HS-27A (cell line): ENCODE data around the gene GOLPH3.
"Not testable (repeated sequence)": the region's sequence is repeated elsewhere in the genome, so short reads cannot be mapped to it uniquely, and the experiment has no call there.

Experiments used
- DNase-seq: peaks from one replicate; pipeline ENCODE4 v3.0.0-alpha.2; 2012; ENCODE audit warnings: low read depth, missing footprints

Gene GOLPH3

DNA sequence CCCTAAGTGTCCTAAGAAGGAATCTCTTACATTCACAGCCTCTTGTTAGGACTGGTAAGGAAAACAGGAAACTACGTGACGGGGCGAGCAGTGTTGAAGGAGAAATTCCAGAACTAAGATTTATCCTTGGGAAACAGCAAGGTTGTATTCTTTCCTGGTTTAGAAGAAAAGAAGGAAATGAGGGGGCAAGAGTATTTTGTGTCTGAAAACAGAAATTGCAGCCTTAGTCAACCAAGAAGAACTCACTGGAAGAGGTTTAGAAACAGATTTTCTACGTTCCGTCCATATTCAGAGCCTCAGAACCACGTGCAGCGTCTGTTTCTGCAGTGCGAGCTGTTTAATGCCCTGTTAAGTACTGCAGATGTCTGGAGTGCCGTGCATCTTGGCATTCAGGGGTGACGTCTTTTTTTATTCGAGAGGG, 75.2 kb downstream of the GOLPH3 start:
- no peak for DNase-seq

- DNase-seq: no peak
Measured at GRCh38 chr5:32098291-32098690, 75.8 kb downstream of the GOLPH3 start.

GRCh38 chr5:32096891-32097595, 77.1 kb downstream of the GOLPH3 start:
- DNase-seq: no peak

GRCh38 chr5:32095261-32095671, 78.9 kb downstream of the GOLPH3 start:
- DNase-seq: no peak

DNA sequence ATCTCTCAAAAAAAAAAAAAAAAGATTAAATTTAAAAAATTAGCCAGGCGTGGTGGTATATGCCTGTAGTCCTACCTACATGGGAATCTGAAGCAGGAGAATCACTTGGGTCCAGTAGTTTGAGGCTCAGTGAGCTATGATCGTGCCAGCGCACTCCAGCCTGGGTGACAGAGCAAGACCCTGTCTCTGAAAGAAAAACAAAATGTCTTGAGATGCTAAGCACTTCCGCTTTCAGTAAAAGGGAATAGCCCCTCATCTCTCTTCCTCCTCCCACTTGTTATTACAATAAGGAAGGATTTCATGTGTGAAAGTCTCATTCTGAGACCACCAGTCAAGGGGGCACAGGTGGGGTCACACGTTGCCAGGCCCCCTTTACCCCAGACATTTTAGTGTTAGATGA, 79.4 kb downstream of the GOLPH3 start:
- no peak for DNase-seq

DNA sequence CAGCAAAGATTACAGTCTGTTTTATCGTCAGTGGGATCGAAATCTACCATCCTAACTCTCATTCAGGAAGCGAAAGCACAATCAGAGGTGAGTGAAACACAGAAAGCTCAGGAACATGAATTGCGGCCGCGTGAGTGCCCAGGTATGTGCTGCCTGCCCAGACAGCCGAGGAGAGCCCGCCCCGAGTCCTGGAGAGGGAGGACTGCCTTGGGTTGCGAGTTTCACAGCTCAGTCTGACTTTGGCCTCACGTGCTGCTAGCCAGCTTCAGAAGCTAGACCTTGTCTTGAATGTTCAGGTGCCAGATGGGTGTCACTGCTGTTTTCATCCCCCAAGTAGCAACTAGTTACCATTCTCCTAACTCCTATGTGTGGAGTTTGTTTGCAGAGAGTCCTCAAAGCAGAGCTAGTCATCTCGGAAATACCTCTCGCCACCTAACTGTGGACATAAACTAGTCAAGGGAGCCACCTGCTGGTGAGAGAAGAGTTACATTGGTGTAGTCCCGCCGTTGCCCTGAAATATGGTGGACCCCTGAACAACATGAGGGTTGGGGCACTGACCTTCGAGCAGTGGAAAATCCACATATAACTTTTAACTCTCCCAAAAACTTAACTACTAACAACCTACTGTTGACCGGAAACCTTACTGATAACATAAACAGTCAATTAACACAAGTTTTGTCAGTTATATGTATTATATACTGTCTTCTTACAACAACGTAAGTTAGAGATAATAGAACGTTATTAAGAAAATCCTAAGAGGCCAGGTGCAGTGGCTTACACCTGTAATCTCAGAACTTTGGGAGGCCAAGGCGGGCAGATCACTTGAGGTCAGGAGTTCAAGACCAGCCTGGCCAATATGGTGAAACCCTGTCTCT, 80.9 kb downstream of the GOLPH3 start:
- peak; percentile 48 for DNase-seq

- DNase-seq: no peak
Measured at GRCh38 chr5:32090755-32091128, 83.4 kb downstream of the GOLPH3 start.

DNA sequence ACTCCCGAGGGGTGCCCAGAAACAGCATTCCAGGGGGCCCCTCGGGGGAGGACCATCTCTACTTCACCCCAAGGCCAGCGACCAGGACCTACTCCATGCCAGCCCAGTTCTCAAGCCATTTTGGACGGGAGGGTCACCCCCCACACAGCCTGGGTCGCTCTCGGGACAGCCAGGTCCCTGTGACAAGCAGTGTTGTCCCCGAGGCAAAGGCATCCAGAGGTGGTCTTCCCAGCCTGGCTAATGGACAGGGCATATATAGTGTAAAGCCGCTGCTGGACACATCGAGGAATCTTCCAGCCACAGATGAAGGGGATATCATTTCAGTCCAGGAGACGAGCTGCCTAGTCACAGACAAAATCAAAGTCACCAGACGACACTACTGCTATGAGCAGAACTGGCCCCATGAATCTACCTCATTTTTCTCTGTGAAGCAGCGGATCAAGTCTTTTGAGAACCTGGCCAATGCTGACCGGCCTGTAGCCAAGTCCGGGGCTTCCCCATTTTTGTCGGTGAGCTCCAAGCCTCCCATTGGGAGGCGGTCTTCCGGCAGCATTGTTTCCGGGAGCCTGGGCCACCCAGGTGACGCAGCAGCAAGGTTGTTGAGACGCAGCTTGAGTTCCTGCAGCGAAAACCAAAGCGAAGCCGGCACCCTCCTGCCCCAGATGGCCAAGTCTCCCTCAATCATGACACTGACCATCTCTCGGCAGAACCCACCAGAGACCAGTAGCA, 83.9 kb downstream of the GOLPH3 start:
- no peak for DNase-seq

DNA sequence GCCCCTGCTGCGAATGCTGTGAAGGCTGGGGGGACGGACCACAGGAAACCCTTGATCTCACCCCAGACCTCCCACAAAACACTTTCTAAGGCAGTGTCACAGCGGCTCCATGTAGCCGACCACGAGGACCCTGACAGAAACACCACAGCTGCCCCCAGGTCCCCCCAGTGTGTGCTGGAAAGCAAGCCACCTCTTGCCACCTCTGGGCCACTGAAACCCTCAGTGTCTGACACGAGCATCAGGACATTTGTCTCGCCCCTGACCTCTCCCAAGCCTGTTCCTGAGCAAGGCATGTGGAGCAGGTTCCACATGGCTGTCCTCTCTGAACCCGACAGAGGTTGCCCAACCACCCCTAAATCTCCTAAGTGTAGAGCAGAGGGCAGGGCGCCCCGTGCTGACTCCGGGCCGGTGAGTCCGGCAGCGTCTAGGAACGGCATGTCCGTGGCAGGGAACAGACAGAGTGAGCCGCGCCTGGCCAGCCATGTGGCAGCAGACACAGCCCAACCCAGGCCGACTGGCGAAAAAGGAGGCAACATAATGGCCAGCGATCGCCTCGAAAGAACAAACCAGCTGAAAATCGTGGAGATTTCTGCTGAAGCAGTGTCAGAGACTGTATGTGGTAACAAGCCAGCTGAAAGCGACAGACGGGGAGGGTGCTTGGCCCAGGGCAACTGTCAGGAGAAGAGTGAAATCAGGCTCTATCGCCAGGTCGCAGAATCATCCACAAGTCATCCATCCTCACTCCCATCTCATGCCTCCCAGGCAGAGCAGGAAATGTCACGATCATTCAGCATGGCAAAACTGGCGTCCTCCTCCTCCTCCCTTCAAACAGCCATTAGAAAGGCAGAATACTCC, 84.7 kb downstream of the GOLPH3 start:
- no peak for DNase-seq

DNA sequence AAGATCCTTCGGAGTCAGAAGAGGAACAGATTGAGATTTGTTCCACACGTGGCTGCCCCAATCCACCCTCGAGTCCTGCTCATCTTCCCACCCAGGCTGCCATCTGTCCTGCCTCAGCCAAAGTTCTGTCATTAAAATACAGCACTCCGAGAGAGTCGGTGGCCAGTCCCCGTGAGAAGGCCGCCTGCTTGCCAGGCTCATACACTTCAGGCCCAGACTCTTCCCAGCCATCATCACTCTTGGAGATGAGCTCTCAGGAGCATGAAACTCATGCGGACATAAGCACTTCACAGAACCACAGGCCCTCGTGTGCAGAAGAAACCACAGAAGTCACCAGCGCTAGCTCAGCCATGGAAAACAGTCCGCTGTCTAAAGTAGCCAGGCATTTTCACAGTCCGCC, 85.9 kb downstream of the GOLPH3 start:
- no peak for DNase-seq

DNA sequence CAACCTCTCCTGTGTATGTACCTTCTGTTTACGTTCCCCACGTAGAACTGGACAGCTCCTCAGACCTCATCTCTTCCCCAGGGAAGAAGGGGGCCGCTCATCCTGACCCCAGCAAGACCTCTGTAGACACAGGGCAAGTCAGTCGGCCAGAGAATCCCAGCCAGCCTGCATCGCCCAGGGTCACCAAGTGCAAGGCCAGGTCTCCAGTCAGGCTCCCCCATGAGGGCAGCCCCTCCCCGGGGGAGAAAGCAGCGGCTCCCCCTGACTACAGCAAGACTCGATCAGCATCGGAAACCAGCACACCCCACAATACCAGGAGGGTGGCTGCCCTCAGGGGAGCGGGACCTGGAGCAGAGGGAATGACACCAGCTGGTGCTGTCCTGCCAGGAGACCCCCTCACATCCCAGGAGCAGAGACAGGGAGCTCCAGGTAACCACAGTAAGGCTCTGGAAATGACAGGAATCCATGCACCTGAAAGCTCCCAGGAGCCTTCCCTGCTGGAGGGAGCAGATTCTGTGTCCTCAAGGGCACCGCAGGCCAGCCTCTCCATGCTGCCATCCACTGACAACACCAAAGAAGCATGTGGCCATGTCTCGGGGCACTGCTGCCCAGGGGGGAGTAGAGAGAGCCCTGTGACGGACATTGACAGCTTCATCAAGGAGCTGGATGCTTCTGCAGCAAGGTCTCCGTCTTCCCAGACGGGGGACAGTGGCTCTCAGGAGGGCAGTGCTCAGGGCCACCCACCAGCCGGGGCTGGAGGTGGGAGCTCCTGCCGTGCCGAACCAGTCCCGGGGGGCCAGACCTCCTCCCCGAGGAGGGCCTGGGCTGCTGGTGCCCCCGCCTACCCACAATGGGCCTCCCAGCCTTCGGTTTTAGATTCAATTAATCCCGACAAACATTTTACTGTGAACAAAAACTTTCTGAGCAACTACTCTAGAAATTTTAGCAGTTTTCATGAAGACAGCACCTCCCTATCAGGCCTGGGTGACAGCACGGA, 86.7 kb downstream of the GOLPH3 start:
- DNase-seq: no peak

DNA sequence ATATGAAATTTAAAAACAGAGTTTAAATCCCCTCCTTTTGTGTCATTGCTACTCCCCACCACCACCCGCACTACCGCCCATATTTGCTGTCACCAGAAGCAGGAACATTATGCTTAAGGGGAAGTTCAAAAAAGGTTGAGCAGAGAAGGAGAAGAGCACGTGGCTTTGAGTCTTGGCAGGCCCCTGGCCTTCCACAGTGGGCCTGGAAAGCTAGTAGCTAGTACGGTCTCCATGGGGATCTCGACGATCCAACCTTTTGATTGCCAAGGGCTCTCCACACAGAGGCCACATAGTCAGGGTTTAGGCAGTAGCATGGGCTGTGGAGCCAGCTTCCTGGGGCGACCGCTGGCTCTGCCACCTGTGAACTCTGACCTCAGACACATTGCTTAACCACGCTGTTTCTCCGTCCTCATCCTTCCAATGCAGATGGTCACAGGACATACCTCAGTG, 90.1 kb downstream of the GOLPH3 start:
- DNase-seq: no peak

DNA sequence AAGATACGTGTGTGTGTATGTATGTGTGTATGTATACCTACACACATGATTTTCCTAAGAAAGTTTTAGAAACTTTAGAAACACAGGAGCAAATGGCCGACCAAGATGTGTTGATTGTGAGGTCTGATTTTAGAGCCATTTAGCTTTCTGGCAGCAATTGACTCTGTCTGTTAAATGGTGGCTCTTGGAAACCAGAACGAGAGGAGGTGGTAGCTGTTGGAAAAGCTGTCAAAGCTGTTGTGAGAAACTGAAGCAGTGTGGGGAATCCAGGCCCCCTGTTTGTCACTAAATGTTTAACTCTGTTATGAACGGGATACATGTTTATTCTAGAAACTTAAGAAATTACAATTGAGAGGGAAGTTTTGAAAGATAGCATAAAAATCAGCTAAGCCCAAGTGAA, 91.4 kb downstream of the GOLPH3 start:
- DNase-seq: no peak

- DNase-seq: not testable (repeated sequence)
Measured at GRCh38 chr5:32080565-32080964, 93.6 kb downstream of the GOLPH3 start.

DNA sequence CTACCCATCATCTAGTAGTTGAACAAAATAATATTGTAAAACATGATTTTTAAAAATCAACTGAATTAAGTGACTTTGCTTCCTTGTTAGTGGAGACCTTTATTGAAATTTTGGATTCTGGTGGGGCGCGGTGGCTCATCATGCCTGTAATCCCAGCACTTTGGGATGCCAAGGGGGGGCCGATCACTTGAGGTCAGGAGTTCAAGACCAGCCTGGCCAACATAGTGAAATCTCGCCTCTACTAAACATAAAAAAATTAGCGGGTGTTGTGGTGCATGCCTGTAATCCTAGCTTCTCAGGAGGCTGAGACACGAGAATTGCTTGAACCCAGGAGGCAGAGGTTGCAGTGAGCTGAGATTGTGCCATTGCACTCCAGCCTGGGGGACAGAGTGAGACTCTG, 95.3 kb downstream of the GOLPH3 start:
- DNase-seq: not testable (repeated sequence)

DNA sequence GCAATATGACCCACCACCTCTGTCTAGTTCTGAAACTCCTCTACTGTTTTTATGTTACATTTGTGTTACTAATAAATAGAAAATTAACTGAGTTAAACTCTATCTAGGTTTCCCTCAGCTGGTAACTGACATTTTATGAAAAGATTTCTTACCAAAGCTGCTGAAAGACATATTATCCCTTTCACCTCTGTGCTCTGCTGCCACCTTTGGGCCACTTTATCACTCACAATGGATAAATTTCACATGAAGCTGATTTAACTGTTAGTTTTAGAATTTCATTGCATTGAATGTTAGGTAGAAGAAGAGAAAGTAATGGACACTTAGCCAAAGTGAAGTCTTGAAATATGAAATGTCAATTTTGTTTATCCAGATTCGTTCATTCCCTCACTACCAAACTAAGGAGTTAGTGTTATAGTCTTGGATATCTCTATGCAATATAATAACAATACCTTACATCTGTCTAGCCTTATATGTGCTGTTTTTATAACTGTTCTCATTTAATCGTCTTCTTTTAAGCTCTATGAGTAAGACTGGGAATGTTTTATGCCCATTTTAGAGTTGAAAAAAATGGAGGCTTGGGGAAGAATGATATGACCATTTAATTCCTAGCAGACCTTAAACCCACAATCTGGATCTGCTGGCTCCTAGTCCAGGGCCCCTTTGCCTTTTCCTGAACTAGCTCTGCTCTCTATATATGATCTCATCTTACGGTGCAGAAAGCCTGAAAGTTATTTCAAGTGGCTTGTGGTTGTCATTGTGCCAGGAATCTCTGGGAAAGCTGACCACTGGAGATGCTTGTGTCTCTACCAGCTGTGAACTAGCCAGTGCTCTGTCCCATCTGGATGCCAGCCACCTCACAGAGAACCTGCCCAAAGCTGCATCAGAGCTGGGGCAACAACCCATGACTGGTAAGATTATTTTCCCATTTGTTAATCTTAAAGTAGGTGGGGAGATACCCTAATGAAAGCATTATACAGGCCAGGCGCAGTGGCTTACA, 97.1 kb downstream of the GOLPH3 start:
- DNase-seq: peak; percentile 27
